ENCODE results near the gene C1orf174. TPM values are rescaled to one million over a fixed set of nuclear protein-coding genes. Genes with fewer than 3 reads are reported as not detected.

C1orf174 gene
- total RNA-seq, 1 donor from 2014 or later = 45.3 TPM

- no peak for FAIRE-seq
- Histone ChIP-seq H3K4me3 (ENCODE audit: low read depth, low read length) (no peak overlapping the region), H3K27me3 (ENCODE audit: control insufficient read depth, insufficient read depth, low read length) (no peaks in the 10 kb centered on the region), H3K36me3 (ENCODE audit: control insufficient read depth, insufficient read depth, low read length) (no peaks in the 10 kb centered on the region)
- no peak for TF ChIP-seq CTCF (IDR thresholded peaks at IDR 0.05; ENCODE audit: insufficient read depth, low read length, severe bottlenecking)
- no peak for DNase-seq (ENCODE audit: low read depth)
Observed at GRCh38 chr1:3905266-3905952, 5.3 kb upstream of the C1orf174 start.

DNA sequence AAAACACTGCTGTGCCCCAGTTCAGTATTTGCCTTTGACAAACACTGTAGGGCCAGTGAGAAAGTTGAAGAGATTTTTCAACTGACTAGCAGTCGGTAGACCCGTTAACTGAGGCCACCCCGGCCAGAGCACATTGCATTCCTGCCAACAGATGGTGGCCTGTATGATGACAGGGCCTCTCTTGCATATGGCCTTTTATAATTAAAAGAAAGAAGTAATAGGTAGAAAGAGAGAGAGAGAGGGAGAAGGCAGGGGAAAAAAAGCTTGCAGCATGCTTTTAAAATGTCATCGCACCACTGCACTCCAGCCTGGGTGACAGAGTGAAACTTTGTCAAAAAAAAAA, 4.7 kb upstream of the C1orf174 start:
- no peak for DNase-seq (ENCODE audit: low read depth)
- H3K27me3 ChIP-seq (ENCODE audit: control insufficient read depth, insufficient read depth, low read length) = no peaks in the 10 kb centered on the region
- no peak overlapping the region for H3K4me3 ChIP-seq (ENCODE audit: low read depth, low read length)
- no peak for TF ChIP-seq CTCF (IDR thresholded peaks at IDR 0.05; ENCODE audit: insufficient read depth, low read length, severe bottlenecking)
- H3K36me3 ChIP-seq (ENCODE audit: control insufficient read depth, insufficient read depth, low read length) = no peaks in the 10 kb centered on the region
- no peak for FAIRE-seq

DNA sequence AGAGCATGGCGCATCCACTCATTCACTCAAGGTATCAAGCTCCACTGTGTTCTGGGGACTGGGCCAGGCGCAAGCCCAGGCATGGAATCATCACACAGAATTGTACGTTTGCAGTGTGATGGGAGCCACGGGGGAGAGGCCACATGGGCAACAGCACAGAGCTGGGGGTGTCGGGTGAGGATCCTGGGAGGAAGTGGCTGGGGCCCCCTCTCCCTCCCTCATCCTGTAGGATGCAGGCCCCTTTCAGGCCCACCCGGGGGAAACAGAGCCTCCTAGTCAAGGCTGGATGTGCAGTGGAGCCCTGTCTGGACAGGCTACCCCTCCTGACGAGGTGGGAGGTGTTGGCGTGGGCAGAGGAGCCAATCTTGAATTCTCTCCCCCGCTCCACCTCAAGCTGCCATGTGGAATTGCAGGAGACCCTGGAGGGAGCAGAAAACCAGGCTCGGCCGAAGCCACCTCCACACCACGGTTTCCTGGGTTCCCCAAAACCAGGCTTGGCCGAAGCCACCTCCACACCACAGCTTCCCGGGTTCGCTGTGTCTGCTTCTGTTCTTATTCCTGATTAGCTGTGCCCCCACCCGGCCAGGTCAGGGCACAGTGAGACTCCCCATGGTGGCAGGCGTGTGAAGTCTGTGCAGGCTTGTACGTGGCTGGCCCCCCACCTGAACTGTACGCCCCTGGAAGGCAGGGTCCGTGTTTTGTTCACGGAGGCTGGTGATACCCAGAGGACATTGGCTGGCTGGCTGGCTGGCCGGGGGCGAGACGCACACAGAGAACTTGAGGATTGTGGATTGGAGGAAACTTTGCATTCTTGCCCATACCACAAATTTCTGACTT, 4.2 kb upstream of the C1orf174 start:
- TF ChIP-seq CTCF (IDR thresholded peaks at IDR 0.05; ENCODE audit: insufficient read depth, low read length, severe bottlenecking) = no peak
- Histone ChIP-seq H3K4me3 (ENCODE audit: low read depth, low read length) (no peak overlapping the region), H3K36me3 (ENCODE audit: control insufficient read depth, insufficient read depth, low read length) (no peaks in the 10 kb centered on the region), H3K27me3 (ENCODE audit: control insufficient read depth, insufficient read depth, low read length) (no peaks in the 10 kb centered on the region)
- FAIRE-seq (peak; percentile 13), DNase-seq (ENCODE audit: low read depth) (no peak)

DNA sequence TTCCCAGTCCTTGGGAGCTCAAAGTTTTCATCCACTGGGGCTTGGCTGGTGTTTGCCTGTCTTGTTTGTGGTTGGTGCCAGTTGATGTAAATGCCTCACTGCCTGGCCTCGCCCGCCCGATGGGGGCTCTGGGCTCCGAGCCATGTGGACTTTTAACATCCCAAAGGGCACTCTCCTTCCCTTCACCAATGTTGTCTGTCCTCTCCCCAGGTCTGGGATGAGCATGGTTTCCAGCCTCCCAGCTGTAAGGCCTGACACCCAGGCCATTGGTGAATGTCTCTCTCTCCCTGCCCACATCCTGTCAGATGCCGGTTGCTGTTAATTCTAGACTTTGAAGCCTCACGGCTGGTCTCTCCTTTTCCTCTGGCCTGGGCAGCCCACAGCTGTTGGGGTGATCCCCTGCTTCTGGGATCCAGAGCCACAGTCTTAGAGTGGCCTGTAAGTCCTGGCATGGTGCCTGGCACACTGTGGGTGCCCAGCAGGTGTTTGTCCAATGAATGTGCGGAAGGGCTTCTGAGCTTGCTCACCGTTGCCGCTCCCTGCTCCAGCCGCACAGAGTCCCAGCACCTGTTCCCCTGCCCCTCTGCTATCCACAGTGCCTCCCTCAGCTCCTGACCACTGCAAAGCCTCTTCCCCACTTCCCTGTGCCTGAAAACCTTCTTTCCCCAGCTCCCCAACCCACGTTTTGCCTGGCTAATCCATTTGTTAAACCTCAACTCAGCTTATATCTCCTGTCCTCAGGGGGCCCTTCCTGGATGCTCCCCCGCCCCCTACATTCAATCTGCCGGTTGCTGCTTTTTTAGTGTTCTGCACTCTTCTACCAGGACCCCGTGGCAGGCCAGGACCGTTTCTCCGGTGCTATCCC, 3.3 kb upstream of the C1orf174 start:
- Histone ChIP-seq H3K27me3 (ENCODE audit: control insufficient read depth, insufficient read depth, low read length) (no peaks in the 10 kb centered on the region), H3K4me3 (ENCODE audit: low read depth, low read length) (no peak overlapping the region), H3K36me3 (ENCODE audit: control insufficient read depth, insufficient read depth, low read length) (no peaks in the 10 kb centered on the region)
- DNase-seq (ENCODE audit: low read depth) = no peak
- FAIRE-seq = no peak
- no peak for TF ChIP-seq CTCF (IDR thresholded peaks at IDR 0.05; ENCODE audit: insufficient read depth, low read length, severe bottlenecking)

GRCh38 chr1:3902571-3903091, 2.6 kb upstream of the C1orf174 start:
- Histone ChIP-seq H3K36me3 (ENCODE audit: control insufficient read depth, insufficient read depth, low read length) (no peaks in the 10 kb centered on the region), H3K27me3 (ENCODE audit: control insufficient read depth, insufficient read depth, low read length) (no peaks in the 10 kb centered on the region), H3K4me3 (ENCODE audit: low read depth, low read length) (no peak overlapping the region)
- no peak for TF ChIP-seq CTCF (IDR thresholded peaks at IDR 0.05; ENCODE audit: insufficient read depth, low read length, severe bottlenecking)
- FAIRE-seq (no peak), DNase-seq (ENCODE audit: low read depth) (no peak)

Measured in bronchial epithelial cell (primary cell).